WTC11 (cell line): ENCODE data around the gene SLAMF6.
"Not testable (repeated sequence)": the region's sequence is repeated elsewhere in the genome, so short reads cannot be mapped to it uniquely, and the experiment has no call there.

Source experiments
- ATF6 ChIP-seq: sonication (generic); formaldehyde crosslinking; IDR thresholded peaks from 2 replicates; pipeline ENCODE4 v1.8.1; 2023; ENCODE audit warnings: mild to moderate bottlenecking, missing genetic modification reagents
- CTCF ChIP-seq: fragments of 200-600 bp; IDR thresholded peaks from 2 replicates; pipeline ENCODE4 v1.8.0; 2022; ENCODE audit warnings: antibody characterized with exemption
- ELF4 ChIP-seq: sonication (generic); formaldehyde crosslinking; IDR thresholded peaks from 2 replicates; pipeline ENCODE4 v1.8.1; 2022; ENCODE audit warnings: low read depth, mild to moderate bottlenecking, moderate library complexity, missing genetic modification reagents
- TEAD1 ChIP-seq: sonication (generic); formaldehyde crosslinking; IDR thresholded peaks from 2 replicates; pipeline ENCODE4 v1.8.0; 2022; ENCODE audit warnings: mild to moderate bottlenecking, missing genetic modification reagents
- ZNF263 ChIP-seq: sonication (generic); formaldehyde crosslinking; IDR thresholded peaks from 2 replicates; pipeline ENCODE4 v1.8.1; 2022; ENCODE audit warnings: low read depth, mild to moderate bottlenecking, moderate library complexity, missing genetic modification reagents

GRCh38 chr1:160532557-160532813 lies 9.4 kb upstream of the SLAMF6 start:
- not testable (repeated sequence) for TF ChIP-seq TEAD1 (CRISPR knock-in tag); ZNF263; CTCF; ELF4; ATF6 (CRISPR knock-in tag)
